RWPE1 (cell line): ENCODE results near the gene MEF2D.

Experiments
- CTCF ChIA-PET: fragments of 350-600 bp; sonication (Branson Sonifier 250); formaldehyde crosslinking; extraction: SDS; loops from one replicate; lab custom pipeline; 2021; lab: Yijun Ruan, JAX
- POLR2A ChIA-PET: fragments of 400-600 bp; formaldehyde crosslinking; extraction: SDS; loops from one replicate; lab custom pipeline; 2020; ENCODE audit warnings: antibody characterized with exemption; ENCODE audit not compliant: low non-redundant PET; lab: Yijun Ruan, JAX
- DNase-seq: peaks from one replicate; pipeline ENCODE4 v3.0.0; 2012; ENCODE audit warnings: low spot score
- H3K27ac ChIP-seq: fragments of 450-650 bp; 2 replicates; pipeline ENCODE4 v1.5.1; 2017
- TF ChIP-seq, protein P1 (sequence below): fragments of 450-650 bp; conservative IDR thresholded peaks from 2 replicates; pipeline ENCODE4 v1.5.1; 2017; ENCODE audit warnings: low read depth, mild to moderate bottlenecking

The MEF2D gene

DNA sequence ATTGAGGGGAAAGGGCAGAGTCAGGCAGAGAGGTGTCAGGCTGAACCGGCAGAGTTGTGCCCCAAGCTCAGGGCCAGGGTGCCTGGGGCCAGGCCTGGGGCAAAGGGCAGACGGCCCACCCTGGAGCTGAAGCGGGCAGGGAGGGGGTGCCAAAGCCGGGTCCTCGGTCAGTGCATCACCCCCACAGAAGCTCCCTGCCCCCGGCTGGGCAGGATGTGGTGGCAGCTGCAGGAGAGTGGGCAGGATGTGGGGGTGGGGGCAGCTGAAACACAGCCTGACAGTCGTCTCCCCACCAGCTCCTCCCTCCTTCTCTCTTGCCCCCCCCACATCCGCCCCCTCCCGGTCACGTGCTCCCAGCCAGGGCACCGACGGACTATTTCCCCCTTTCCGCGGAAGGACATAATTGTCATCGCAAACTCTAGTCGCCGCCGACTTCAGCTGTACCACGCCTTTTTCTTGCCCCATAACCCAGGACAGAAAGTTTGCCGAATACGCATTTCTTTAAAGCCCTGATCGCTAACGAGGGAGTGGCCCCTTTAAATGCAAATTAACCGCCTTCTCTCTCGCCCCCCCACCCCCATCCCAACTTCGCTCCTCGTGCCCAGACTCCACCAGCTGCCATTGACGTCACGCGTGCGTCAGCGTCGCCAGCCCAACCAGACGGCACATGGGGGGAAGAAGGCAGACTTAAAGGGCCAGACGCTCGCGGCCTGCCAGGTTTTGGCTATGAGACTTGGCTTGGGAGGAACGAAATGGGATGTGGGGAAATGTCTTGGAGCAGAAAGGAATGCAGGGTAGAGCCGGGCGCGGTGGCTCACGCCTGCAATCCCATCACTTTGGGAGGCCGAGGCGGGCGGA lies 4.5 kb upstream of the MEF2D start:
- peak; percentile 93 for DNase-seq
- TF ChIP-seq, protein P1, sequence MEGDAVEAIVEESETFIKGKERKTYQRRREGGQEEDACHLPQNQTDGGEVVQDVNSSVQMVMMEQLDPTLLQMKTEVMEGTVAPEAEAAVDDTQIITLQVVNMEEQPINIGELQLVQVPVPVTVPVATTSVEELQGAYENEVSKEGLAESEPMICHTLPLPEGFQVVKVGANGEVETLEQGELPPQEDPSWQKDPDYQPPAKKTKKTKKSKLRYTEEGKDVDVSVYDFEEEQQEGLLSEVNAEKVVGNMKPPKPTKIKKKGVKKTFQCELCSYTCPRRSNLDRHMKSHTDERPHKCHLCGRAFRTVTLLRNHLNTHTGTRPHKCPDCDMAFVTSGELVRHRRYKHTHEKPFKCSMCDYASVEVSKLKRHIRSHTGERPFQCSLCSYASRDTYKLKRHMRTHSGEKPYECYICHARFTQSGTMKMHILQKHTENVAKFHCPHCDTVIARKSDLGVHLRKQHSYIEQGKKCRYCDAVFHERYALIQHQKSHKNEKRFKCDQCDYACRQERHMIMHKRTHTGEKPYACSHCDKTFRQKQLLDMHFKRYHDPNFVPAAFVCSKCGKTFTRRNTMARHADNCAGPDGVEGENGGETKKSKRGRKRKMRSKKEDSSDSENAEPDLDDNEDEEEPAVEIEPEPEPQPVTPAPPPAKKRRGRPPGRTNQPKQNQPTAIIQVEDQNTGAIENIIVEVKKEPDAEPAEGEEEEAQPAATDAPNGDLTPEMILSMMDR = no peak
- peak overlapping the region; percentile 99 for H3K27ac ChIP-seq
- POLR2A ChIA-PET = interaction anchor here (0.6 kb wide), 2 partner anchors 9 to 77 kb away, joined by 4 to 5 read pairs; no protein-coding TSS in a partner anchor
- CTCF ChIA-PET = interaction anchor here (0.6 to 1.3 kb wide), 3 partner anchors 59 to 1566 kb away, joined by 3 to 6 read pairs (median 5); no protein-coding TSS in a partner anchor

DNA sequence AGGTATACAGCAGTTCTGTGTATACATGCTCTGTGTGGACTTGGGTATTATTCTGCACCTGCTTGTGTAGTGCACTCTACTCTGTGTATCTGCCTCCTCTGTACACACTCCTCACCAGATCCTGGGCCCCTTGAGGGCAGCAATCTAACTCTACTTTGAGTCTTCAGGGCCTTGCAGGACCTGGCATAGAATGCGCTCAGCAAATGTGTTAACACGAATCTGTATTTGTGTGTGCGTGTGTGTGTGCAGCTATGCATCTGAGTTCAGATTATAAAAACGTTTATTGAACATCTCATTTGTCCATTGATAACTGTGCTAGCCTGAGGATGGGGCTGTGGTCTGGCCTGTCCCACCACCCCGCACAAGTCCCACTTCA lies 3.9 kb upstream of the MEF2D start:
- DNase-seq = no peak
- TF ChIP-seq, protein P1 = no peak
- POLR2A ChIA-PET = interaction anchor here (0.6 kb wide), 1 partner anchor 8 kb away, joined by 5 read pairs; no protein-coding TSS in a partner anchor
- CTCF ChIA-PET = interaction anchor here (1.3 kb wide), 1 partner anchor 58 kb away, joined by 6 read pairs; no protein-coding TSS in a partner anchor
- peak overlapping the region; percentile 99 for H3K27ac ChIP-seq

DNA sequence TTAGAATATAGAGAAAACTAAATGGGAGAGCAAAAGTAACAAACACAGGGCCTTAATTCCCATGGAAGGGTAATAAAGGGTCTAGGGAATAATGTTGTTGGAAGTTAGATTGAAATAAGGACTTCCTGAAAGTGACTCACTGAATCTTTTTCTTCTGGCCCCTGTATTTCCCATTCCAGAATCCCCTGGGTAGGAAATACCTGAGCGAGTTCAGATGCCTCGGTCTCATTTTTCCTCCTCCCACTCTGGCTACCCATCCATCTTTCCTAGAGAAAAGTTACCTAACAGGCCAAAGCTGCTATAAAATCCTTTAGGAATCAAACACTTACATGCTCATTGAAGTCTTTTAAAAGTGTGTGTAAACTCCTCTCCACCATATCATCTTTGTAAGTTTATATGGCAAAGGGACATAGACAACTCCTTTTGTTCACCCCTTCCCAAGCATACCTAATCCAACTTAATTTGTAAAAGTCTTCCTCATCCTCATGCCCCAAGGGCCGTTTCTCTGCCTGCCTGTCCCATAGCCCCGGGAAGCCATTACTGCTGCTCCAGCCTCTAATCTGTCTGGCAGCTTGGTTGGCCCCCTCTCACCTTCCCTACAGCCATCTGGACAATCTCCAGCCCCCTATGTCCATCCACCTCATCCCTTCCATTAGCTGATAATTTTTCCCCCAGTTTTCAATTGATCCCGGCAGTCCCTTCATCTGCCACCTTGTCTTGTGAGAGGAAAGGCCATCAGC lies 3.3 kb upstream of the MEF2D start:
- peak overlapping the region; percentile 99 for H3K27ac ChIP-seq
- CTCF ChIA-PET = interaction anchor here (0.7 to 1.3 kb wide), 2 partner anchors 47 to 58 kb away, joined by 3 to 6 read pairs; no protein-coding TSS in a partner anchor
- no peak for DNase-seq
- TF ChIP-seq, protein P1 = no peak
- POLR2A ChIA-PET = interaction anchor here (1.3 kb wide), 1 partner anchor 97 kb away, joined by 3 read pairs; the partner anchor contains the start of gene GPATCH4

DNA sequence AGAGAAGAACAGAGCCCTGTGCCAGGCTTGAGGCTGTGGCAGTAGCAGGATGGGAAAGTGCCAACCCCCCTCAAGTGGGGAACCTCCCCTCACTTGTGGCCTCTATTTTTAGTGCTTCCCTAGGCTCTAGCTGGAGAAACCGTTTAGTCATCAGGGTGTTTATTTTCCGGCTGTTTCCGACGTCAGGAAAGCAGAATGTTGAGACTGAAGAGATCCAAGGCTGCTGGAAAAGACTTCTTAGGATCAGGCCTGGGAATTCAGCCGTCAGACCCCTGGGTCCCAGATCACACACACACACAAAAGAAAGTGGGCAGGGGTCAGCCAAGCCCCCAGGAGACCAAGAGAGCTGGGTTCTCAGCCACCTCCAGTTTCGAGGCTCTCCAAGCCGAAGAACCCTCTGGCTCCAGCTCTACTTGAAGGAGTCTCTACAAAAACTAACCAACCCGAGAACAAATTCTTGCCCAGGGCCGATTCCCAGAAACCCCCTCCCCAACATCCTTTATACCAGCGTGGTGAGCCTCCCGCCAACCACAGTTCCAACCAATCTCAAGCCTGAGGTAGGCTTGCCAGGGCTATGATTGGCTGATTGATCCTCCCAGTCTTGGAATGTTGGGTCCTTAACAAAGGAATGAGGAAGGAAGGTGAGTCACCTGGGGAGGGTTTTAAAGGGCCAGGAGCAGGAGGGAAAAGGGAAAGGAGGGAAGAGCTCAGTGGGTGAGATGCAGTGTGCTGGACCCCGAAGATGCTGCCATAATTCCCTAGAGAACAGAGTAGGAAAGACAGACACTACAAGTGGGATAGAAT lies 2.5 kb upstream of the MEF2D start:
- POLR2A ChIA-PET = interaction anchor here (1.3 kb wide), 1 partner anchor 98 kb away, joined by 3 read pairs; the partner anchor contains the start of gene GPATCH4
- H3K27ac ChIP-seq = peak overlapping the region; percentile 99
- peak; percentile 99 for DNase-seq
- CTCF ChIA-PET = interaction anchor here (0.7 to 0.9 kb wide), 3 partner anchors 46 to 99 kb away, joined by 3 read pairs; no protein-coding TSS in a partner anchor
- TF ChIP-seq, protein P1 = no peak

DNA sequence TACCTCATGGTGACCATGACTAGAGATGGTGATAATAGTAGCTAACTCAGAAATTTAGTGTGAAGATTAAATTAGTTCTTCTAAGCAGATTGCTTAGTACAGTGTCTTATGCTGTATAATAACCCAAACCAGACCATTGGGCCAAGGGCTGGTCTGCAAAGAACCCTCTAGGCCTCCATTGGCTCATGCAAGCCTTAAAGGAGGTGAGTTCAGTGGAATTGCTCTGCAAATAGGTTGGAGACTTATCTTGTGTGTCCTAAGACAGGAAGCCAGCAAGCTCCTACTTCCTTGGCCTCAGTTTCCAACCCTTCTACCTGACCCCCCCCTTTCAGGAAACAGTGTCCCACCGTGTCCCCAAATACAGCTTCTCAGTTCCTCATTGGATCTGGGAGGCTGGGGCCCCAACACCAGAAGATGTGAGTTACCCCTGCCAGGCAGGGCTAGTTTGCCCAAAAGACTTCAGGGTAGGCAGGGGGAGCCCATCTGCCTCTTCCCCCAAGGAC lies 1.9 kb upstream of the MEF2D start:
- no peak for DNase-seq
- POLR2A ChIA-PET = interaction anchor here (1.3 kb wide), 1 partner anchor 98 kb away, joined by 3 read pairs; the partner anchor contains the start of gene GPATCH4
- H3K27ac ChIP-seq = peak overlapping the region; percentile 99
- CTCF ChIA-PET = interaction anchor here (0.6 to 0.9 kb wide), 3 partner anchors 96 to 425 kb away, joined by 3 to 4 read pairs (median 3); no protein-coding TSS in a partner anchor
- TF ChIP-seq, protein P1 = no peak
